ENCODE data around the gene GPR84. TPM values are rescaled to one million over a fixed set of nuclear protein-coding genes. Genes with fewer than 3 reads are reported as not detected.

The GPR84 gene
- total and polyA plus RNA-seq, 3 donors from 2014 or later = 0.43 to 0.58 TPM; not detected in 1

DNA sequence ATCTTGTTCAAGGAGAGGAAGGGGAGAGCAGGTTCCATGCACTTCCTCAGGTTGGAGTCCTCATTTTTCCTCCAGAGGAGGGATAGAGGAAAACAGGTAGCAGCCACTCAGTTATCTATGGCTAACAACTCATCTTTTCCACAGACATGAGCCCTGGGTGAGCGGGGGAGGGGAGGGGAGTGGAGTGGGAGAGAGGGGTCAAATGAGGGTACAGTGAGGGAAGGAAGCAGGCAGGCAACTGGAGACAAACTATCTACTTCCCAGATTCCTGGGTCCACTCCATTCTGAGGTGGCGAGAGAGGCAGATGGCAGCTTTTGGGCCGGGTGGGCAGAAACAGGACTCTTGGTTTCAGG is 22.8 kb upstream of the GPR84 start:
- Histone ChIP-seq H3K36me3 (ENCODE audit: low read depth, missing control alignments) (no peaks in the 10 kb centered on the region), H3K27ac (no peak overlapping the region), H3K4me1 (peaks cover 12% of the 10 kb centered on the region), H3K27me3 (no peaks in the 10 kb centered on the region), H3K9me3 (no peaks in the 10 kb centered on the region), H3K4me3 (no peak overlapping the region)
- DNase-seq = no peak
- 88 to 90% methylated on average over 3 of the region's 3 CpGs for WGBS, 2 donors
- TF ChIP-seq, protein P1, sequence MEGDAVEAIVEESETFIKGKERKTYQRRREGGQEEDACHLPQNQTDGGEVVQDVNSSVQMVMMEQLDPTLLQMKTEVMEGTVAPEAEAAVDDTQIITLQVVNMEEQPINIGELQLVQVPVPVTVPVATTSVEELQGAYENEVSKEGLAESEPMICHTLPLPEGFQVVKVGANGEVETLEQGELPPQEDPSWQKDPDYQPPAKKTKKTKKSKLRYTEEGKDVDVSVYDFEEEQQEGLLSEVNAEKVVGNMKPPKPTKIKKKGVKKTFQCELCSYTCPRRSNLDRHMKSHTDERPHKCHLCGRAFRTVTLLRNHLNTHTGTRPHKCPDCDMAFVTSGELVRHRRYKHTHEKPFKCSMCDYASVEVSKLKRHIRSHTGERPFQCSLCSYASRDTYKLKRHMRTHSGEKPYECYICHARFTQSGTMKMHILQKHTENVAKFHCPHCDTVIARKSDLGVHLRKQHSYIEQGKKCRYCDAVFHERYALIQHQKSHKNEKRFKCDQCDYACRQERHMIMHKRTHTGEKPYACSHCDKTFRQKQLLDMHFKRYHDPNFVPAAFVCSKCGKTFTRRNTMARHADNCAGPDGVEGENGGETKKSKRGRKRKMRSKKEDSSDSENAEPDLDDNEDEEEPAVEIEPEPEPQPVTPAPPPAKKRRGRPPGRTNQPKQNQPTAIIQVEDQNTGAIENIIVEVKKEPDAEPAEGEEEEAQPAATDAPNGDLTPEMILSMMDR (IDR thresholded peaks at IDR 0.05) = no peak
- TF ChIP-seq POLR2A (IDR thresholded peaks at IDR 0.05) = no peak
- intact Hi-C loops (cut with DNase I; ENCODE audit: low total_unique reads) = no loop called here

DNA sequence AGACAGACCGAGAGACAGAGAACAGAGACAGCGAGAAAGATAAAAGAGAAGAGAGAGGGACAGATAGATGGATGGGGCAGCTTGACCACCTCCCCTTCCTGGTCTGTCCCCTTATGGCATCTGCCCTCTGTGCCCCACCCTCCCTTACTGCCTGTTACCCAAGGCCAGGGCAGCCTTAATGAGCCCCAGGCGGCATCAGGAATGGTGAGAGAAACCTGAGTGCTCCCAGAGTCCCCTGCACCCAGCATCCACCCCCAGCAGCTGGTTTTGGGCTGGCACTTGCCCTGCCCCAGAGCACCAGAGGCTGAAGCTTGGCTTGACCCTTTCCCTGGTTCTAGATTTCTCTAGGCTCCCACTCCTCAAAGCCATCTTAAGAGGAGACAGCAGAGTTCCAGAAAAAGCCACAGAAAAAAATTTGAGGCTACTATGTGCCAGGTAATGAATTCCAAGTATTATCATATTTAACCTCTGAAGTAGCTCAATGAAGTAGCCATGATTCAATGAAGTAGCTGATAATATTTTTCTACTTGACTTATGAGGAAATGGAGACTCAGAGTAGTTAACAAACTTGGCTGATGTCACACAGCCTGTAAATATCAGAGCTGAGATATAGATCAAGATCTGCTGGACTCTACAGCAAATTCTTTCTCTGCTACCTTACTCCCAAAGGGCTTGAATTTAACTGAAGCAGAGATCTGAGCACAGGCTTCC is 22.3 kb upstream of the GPR84 start:
- TF ChIP-seq POLR2A (IDR thresholded peaks at IDR 0.05) = no peak
- 96 to 97% methylated on average over 3 of the region's 3 CpGs for WGBS, 2 donors
- no peaks in the 10 kb centered on the region for H3K36me3 ChIP-seq (ENCODE audit: low read depth, missing control alignments)
- DNase-seq = no peak
- H3K27ac ChIP-seq = no peak overlapping the region
- intact Hi-C loops (cut with DNase I; ENCODE audit: low total_unique reads) = no loop called here
- no peak overlapping the region for H3K4me3 ChIP-seq
- no peaks in the 10 kb centered on the region for H3K27me3 ChIP-seq
- no peaks in the 10 kb centered on the region for H3K9me3 ChIP-seq
- H3K4me1 ChIP-seq = peaks cover 12% of the 10 kb centered on the region

DNA sequence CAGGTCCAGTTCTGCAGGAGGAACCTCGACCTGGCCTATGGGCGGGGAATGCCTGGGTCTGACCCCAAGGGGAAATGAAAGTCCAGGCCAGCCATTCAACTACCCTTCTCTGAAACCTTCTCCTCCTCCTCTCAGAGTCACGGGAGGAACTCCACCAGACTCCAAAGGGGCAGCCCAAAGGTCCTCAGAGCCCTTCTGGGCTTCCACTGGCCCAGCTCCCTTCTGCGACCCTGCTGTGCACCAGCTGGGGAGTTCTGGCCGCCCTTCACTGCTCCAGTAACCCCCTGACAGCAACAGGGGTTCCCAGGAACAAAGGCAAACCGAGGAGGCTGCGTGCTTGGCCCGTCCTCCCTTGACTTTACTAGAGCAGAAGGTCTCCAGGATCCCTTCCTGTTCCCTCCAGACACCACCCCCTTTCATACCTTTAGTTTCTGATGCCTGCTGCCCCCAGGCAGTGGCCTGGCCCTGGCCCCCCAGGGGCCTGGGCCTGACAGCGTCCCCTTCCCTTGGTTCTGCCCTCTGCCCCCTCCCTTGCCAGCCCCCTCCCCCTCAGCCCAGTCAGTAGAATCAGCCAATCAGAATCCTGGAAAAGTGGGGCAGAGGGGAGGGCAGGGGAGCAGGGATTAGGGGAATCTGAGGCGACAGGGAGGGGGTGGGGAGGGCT is 21.1 kb upstream of the GPR84 start:
- TF ChIP-seq, protein P1 (IDR thresholded peaks at IDR 0.05) = no peak
- no peak for TF ChIP-seq POLR2A (IDR thresholded peaks at IDR 0.05)
- Histone ChIP-seq H3K9me3 (no peaks in the 10 kb centered on the region), H3K4me1 (peaks cover 9% of the 10 kb centered on the region), H3K27me3 (no peaks in the 10 kb centered on the region), H3K27ac (peak overlapping the region in 1 of 2 donors; percentile 47), H3K4me3 (no peak overlapping the region), H3K36me3 (ENCODE audit: low read depth, missing control alignments) (no peaks in the 10 kb centered on the region)
- intact Hi-C loops (cut with DNase I; ENCODE audit: low total_unique reads) = no loop called here
- 55 to 57% methylated on average over 10 of the region's 10 CpGs for WGBS, 2 donors
- DNase-seq = no peak

DNA sequence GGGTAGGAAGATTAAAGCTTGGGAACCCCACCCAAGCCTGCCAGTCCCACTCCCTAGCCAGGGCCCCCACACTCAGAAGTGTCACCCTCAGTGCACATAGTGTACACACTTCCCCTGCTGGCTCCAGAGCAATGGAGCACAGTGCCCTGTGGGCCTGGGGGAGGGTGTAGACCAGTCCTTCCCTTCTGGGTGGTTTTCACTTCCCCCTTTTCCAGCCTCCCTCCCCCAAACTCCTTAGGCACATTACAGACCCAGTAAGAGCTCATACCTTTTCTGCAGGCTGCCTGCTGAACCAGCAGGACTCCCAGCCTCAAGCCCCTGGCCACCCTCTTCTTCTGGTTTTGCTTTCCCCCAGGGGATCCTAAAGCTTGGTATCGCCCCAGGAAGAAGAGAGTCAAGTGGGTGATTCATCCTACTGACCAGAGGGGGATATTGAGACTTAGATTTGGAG is 20.3 kb upstream of the GPR84 start, which contains the start of gene ZNF385A:
ZNF385A (minus strand) TSS at position 143 of the 451 bp plus-strand sequence. CDS start 219 bp downstream, outside the sequence.
- intact Hi-C loops (cut with DNase I; ENCODE audit: low total_unique reads) = no loop called here
- WGBS, 2 donors = 87 to 91% methylated on average over 1 of the region's 1 CpG
- peaks cover 9% of the 10 kb centered on the region for H3K4me1 ChIP-seq

DNA sequence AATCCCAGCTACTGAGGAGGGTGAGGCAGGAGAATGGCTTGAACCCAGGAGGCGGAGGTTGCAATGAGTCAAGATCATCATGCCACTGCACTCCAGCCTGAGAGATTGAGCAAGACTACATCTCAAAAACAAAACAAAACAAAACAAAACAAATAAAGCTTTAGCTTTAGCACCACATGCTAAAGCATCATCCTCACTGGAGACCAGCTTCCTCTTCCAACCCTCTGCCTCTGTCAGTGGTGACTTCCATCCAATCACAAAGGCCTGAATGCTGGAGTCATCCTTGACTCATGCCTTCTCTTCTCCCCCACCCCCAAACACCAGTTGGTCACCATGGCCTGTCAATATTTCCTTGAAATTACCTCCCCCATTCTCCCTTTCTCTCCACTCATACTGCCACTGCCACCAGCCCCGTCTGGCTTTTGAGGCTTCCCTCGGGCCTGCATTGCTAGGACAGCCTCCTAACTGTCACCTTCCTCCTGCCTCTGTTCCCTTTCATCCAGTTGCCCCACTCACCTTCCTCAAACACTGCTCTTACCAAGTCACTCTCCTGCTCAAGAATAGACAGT is 18.8 kb upstream of the GPR84 start:
- WGBS, 2 donors = 87 to 94% methylated on average over 3 of the region's 3 CpGs
- Histone ChIP-seq H3K36me3 (ENCODE audit: low read depth, missing control alignments) (no peaks in the 10 kb centered on the region), H3K27me3 (no peaks in the 10 kb centered on the region), H3K27ac (no peak overlapping the region), H3K4me3 (no peak overlapping the region), H3K9me3 (no peaks in the 10 kb centered on the region), H3K4me1 (peaks cover 16% of the 10 kb centered on the region)
- no peak for DNase-seq
- no peak for TF ChIP-seq POLR2A (IDR thresholded peaks at IDR 0.05)
- TF ChIP-seq, protein P1 (IDR thresholded peaks at IDR 0.05) = no peak
- intact Hi-C loops (cut with DNase I; ENCODE audit: low total_unique reads) = no loop called here

More for the DNA sequence above, 20.3 kb upstream of the GPR84 start, which contains the start of gene ZNF385A:
- no peaks in the 10 kb centered on the region for H3K27me3 ChIP-seq
- H3K9me3 ChIP-seq = no peaks in the 10 kb centered on the region
- TF ChIP-seq, protein P1 (IDR thresholded peaks at IDR 0.05) = no peak
- no peak for TF ChIP-seq POLR2A (IDR thresholded peaks at IDR 0.05)
- H3K4me3 ChIP-seq = no peak within 1 kb of the TSS
- peak within 1 kb of the TSS in 1 of 2 donors; percentile 47 for H3K27ac ChIP-seq
- no peak for DNase-seq
- H3K36me3 ChIP-seq (ENCODE audit: low read depth, missing control alignments) = no peaks in the 10 kb centered on the region
